Endodermal cell (in vitro differentiated cells): ENCODE data around the gene SUGCT. TPM values are rescaled to one million over a fixed set of nuclear protein-coding genes. Genes with fewer than 3 reads are reported as not detected.

Experiments used
- DNase-seq: peaks from one replicate; pipeline ENCODE4 v3.0.0-alpha.2; 2017
- H3K27ac ChIP-seq: 2 replicates; pipeline ENCODE4 v1.5.1; 2013; ENCODE audit warnings: mild to moderate bottlenecking, low read depth, low read length, moderate library complexity
- H3K27me3 ChIP-seq: 2 replicates; pipeline ENCODE4 v1.6.1; 2013; ENCODE audit warnings: mild to moderate bottlenecking, low read length, moderate library complexity; ENCODE audit not compliant: insufficient read depth, control insufficient read depth, poor library complexity, severe bottlenecking
- H3K36me3 ChIP-seq: 2 replicates; pipeline ENCODE4 v1.7.0; 2013; ENCODE audit warnings: mild to moderate bottlenecking, low read length, moderate library complexity; ENCODE audit not compliant: control insufficient read depth, insufficient read depth
- H3K4me1 ChIP-seq: one replicate; pipeline ENCODE4 v1.7.0; 2013; ENCODE audit warnings: low read length; ENCODE audit not compliant: control insufficient read depth, insufficient read depth
- H3K4me3 ChIP-seq: 2 replicates; pipeline ENCODE4 v1.5.1; 2013; ENCODE audit warnings: mild to moderate bottlenecking, low read length, moderate library complexity
- H3K9ac ChIP-seq: 2 replicates; pipeline ENCODE4 v1.6.1; 2013; ENCODE audit warnings: mild to moderate bottlenecking, low read length, moderate library complexity; ENCODE audit not compliant: poor library complexity, severe bottlenecking; ENCODE audit errors: extremely low read depth
- H3K9me3 ChIP-seq: 2 replicates; pipeline ENCODE4 v1.6.1; 2013; ENCODE audit warnings: mild to moderate bottlenecking, low read length, moderate library complexity; ENCODE audit not compliant: control insufficient read depth
- H3K27ac Mint-ChIP-seq: 2 replicates; pipeline ENCODE4 v1.8.0; 2020; ENCODE audit warnings: mixed read lengths
- H3K27me3 Mint-ChIP-seq: 2 replicates; pipeline ENCODE4 v1.8.0; 2021; ENCODE audit warnings: mild to moderate bottlenecking, mixed read lengths; ENCODE audit not compliant: insufficient read depth
- H3K36me3 Mint-ChIP-seq: 2 replicates; pipeline ENCODE4 v1.8.0; 2020; ENCODE audit warnings: low read depth, mixed read lengths
- H3K4me1 Mint-ChIP-seq: 2 replicates; pipeline ENCODE4 v1.8.0; 2020; ENCODE audit warnings: mixed read lengths
- H3K4me3 Mint-ChIP-seq: 2 replicates; pipeline ENCODE4 v1.8.0; 2020; ENCODE audit warnings: mild to moderate bottlenecking, moderate library complexity, mixed read lengths
- H3K9me3 Mint-ChIP-seq: 2 replicates; pipeline ENCODE4 v1.8.0; 2020; ENCODE audit warnings: mild to moderate bottlenecking, mixed read lengths
- WGBS, 2 experiments: methylation state at CpG; one replicate each; pipeline versions ENCODE4 v1.1.5 to v1.1.7; 2013; ENCODE audit warnings: missing lambda C conversion rate in 2 of 2, mixed read lengths in 1 of 2; ENCODE audit not compliant: insufficient coverage in 1 of 2, insufficient read length in 1 of 2; 5-methylcytosine and 5-hydroxymethylcytosine counted together
- total RNA-seq, 2 donors: library from RNA; stranded (reverse); fragmentation: NEBNext Ultra II Directional in 1 of 2; extraction: Animal tissue kit (Norgen Biotek cat#: 25700) in 1 of 2; gene quantifications; 2 replicates in 1 of 2; 3 replicates in 1 of 2; pipeline ENCODE4 v1.2.1, GENCODE V29; 2021
- TF ChIP-seq, protein P1 (sequence below): fragments of 200-600 bp; sonication (generic); conservative IDR thresholded peaks from 2 replicates; pipeline ENCODE4 v1.5.0; 2021; ENCODE audit warnings: antibody characterized with exemption, mild to moderate bottlenecking

SUGCT gene
- total RNA-seq, 2 donors from 2014 or later: 3.6 to 3.9 TPM

GRCh38 chr7:40706829-40707228 is 572.0 kb downstream of the SUGCT start:
- Histone ChIP-seq H3K4me1 (no peaks in the 10 kb centered on the region), H3K9me3 (no peaks in the 10 kb centered on the region), H3K9ac (no peak overlapping the region), H3K4me3 (no peak overlapping the region), H3K36me3 (no peaks in the 10 kb centered on the region), H3K27me3 (no peaks in the 10 kb centered on the region), H3K27ac (no peak overlapping the region)
- no peak overlapping the region for H3K27ac Mint-ChIP-seq
- no peaks in the 10 kb centered on the region for H3K9me3 Mint-ChIP-seq
- TF ChIP-seq, protein P1, sequence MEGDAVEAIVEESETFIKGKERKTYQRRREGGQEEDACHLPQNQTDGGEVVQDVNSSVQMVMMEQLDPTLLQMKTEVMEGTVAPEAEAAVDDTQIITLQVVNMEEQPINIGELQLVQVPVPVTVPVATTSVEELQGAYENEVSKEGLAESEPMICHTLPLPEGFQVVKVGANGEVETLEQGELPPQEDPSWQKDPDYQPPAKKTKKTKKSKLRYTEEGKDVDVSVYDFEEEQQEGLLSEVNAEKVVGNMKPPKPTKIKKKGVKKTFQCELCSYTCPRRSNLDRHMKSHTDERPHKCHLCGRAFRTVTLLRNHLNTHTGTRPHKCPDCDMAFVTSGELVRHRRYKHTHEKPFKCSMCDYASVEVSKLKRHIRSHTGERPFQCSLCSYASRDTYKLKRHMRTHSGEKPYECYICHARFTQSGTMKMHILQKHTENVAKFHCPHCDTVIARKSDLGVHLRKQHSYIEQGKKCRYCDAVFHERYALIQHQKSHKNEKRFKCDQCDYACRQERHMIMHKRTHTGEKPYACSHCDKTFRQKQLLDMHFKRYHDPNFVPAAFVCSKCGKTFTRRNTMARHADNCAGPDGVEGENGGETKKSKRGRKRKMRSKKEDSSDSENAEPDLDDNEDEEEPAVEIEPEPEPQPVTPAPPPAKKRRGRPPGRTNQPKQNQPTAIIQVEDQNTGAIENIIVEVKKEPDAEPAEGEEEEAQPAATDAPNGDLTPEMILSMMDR: no peak
- WGBS, 2 experiments: 83 to 100% methylated on average over 1 to 3 of the region's 3 CpGs
- no peaks in the 10 kb centered on the region for H3K36me3 Mint-ChIP-seq
- H3K27me3 Mint-ChIP-seq: no peaks in the 10 kb centered on the region
- peaks cover 11% of the 10 kb centered on the region for H3K4me1 Mint-ChIP-seq
- no peak for DNase-seq
- H3K4me3 Mint-ChIP-seq: no peak overlapping the region

GRCh38 chr7:40709062-40709964 is 574.5 kb downstream of the SUGCT start:
- Mint-ChIP-seq H3K9me3 (no peaks in the 10 kb centered on the region), H3K36me3 (no peaks in the 10 kb centered on the region), H3K4me3 (no peak overlapping the region), H3K4me1 (peaks cover 11% of the 10 kb centered on the region), H3K27me3 (no peaks in the 10 kb centered on the region), H3K27ac (no peak overlapping the region)
- Histone ChIP-seq H3K4me1 (no peaks in the 10 kb centered on the region), H3K36me3 (no peaks in the 10 kb centered on the region), H3K27me3 (no peaks in the 10 kb centered on the region), H3K27ac (no peak overlapping the region), H3K9ac (no peak overlapping the region), H3K4me3 (no peak overlapping the region), H3K9me3 (no peaks in the 10 kb centered on the region)
- DNase-seq: no peak
- TF ChIP-seq, protein P1: no peak
- 94 to 95% methylated on average over 5 to 6 of the region's 6 CpGs for WGBS, 2 experiments

DNA sequence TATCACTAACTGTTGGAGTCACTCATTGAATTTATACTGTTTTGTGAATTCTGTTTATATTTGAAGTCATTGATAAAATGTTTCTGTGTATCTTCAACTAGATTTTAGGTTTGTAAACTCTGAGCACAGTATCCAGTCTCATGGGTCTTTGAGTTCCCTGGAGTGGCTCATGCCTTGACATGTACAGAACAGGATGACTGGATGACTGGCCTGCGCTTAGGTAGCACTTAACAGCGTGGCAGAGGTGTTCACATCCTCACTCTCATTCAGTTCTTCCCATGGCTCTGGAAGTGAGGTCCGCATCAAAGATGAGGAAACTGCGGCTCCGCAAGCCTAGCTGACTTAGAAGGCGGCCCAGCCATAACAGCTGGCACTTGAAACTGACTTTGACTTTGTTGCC is 576.9 kb downstream of the SUGCT start:
- Histone ChIP-seq H3K36me3 (no peaks in the 10 kb centered on the region), H3K9ac (no peak overlapping the region), H3K4me1 (peaks cover 4% of the 10 kb centered on the region), H3K27ac (no peak overlapping the region), H3K9me3 (no peaks in the 10 kb centered on the region), H3K27me3 (no peaks in the 10 kb centered on the region), H3K4me3 (no peak overlapping the region)
- no peak for DNase-seq
- Mint-ChIP-seq H3K27ac (no peak overlapping the region), H3K9me3 (no peaks in the 10 kb centered on the region), H3K27me3 (no peaks in the 10 kb centered on the region), H3K36me3 (no peaks in the 10 kb centered on the region), H3K4me3 (no peak overlapping the region), H3K4me1 (peaks cover 11% of the 10 kb centered on the region)
- WGBS, 2 experiments: 98% methylated on average over 6 of the region's 6 CpGs; no CpG with 5 or more reads in 1 of the 2 experiments
- TF ChIP-seq, protein P1: no peak
